Retinal pigment epithelial cell (primary cell): ENCODE results near the gene CTCFL.

Experiments used
- DNase-seq: peaks from one replicate; pipeline ENCODE4 v3.0.0-alpha.2; 2010; ENCODE audit warnings: low read depth
- H3K4me3 ChIP-seq: 2 replicates; pipeline ENCODE4 v1.5.1; 2011; ENCODE audit warnings: mild to moderate bottlenecking, low read length, control low read depth, moderate library complexity
- TF ChIP-seq, protein P1 (sequence below): conservative IDR thresholded peaks from 2 replicates; pipeline ENCODE4 v1.5.1; 2011; ENCODE audit warnings: low read depth, low read length, control low read depth, inconsistent platforms

CTCFL gene

DNA sequence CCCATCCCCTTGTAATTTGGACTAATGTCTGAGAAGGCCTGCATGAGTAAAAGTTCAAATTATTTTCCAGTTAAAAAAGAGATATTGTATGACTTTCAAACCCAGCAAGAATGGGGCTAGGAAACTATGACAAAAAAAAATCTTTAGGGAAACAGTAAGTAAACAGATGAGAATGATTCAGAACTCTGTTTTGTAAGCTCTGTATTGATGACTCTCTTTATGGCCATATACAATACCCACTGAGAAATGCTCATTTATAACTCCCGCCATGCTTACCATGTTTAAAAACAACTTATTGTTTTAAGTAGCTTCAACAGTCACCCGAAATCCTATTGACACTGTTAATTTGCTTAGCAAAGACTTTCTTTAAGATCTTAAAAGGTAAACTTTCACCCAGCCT lies 18.8 kb upstream of the CTCFL start:
- H3K4me3 ChIP-seq, result no peak overlapping the region
- DNase-seq, result no peak
- TF ChIP-seq, protein P1, sequence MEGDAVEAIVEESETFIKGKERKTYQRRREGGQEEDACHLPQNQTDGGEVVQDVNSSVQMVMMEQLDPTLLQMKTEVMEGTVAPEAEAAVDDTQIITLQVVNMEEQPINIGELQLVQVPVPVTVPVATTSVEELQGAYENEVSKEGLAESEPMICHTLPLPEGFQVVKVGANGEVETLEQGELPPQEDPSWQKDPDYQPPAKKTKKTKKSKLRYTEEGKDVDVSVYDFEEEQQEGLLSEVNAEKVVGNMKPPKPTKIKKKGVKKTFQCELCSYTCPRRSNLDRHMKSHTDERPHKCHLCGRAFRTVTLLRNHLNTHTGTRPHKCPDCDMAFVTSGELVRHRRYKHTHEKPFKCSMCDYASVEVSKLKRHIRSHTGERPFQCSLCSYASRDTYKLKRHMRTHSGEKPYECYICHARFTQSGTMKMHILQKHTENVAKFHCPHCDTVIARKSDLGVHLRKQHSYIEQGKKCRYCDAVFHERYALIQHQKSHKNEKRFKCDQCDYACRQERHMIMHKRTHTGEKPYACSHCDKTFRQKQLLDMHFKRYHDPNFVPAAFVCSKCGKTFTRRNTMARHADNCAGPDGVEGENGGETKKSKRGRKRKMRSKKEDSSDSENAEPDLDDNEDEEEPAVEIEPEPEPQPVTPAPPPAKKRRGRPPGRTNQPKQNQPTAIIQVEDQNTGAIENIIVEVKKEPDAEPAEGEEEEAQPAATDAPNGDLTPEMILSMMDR, result no peak

DNA sequence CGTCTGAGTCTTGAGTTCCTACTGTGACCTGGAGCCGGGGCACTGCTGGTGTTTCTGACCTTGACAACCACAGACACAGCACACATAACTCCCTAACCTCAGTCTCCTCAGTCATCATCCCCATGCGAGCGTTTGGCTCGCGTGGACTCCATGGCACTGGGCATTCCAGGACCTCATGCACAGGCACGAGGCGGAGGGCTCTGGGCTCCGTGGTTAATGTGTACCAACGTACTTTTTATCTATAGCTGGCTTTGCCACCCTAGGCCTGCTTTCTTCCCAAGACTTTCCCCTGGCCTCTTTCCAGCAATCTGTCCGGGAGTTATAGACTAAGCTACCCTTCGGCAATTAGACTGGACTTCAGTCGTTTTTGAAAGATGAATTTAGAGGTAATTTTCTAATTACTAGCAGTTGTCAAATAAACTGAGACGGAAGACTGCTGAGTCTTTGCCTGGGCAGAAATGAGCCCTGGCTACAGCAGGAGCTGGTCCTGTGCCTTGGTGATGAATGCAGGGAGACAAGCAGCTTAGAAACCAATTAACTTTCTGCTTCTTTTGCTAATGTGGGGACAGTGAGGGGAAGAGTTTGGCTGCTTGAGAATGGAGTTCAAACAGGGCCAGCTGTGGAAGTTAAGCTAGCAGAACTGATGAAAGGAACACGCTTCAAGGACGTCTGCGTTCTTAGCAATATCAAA lies 16.1 kb upstream of the CTCFL start:
- DNase-seq, result no peak
- no peak overlapping the region for H3K4me3 ChIP-seq
- TF ChIP-seq, protein P1, result no peak

DNA sequence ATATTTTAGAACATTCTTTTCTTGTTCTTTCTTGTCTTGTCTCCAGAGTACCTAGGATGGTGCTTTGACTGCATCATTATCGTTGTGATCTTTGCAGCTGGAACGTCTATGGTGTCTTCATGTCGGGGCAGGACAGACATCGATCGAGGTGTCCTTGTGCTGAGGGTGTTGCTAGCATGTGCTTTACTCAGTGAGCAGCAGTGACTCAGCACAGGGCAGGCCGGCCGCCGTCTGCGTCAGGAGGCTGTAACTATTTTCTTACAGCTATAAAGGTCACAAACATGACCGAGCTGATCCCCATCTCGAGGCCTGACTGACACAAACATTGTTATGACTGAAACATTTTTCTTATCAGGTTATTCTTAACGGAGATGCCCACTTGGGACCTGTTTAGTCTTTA lies 14.9 kb upstream of the CTCFL start:
- TF ChIP-seq, protein P1, result no peak
- no peak overlapping the region for H3K4me3 ChIP-seq
- DNase-seq, result no peak

DNA sequence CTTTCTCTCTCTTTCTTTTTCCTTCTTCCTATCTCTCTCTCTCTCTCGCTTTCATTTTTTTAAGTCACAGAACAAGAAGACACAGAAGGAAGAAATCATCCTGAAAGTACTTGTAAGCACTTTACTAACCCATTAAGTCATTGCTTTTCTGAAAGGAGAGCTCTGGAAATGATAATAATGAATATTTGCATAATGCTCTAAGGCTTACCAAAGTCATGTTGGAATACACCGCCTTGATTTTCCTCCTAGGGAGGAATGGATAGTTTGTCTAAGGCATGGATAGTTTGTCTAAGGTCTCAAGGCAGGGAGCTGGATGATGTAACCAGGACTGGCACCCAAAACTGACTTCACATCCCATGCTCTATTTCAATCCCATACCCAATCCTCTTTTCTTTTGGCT lies 12.9 kb upstream of the CTCFL start:
- TF ChIP-seq, protein P1, result no peak
- no peak overlapping the region for H3K4me3 ChIP-seq
- no peak for DNase-seq

DNA sequence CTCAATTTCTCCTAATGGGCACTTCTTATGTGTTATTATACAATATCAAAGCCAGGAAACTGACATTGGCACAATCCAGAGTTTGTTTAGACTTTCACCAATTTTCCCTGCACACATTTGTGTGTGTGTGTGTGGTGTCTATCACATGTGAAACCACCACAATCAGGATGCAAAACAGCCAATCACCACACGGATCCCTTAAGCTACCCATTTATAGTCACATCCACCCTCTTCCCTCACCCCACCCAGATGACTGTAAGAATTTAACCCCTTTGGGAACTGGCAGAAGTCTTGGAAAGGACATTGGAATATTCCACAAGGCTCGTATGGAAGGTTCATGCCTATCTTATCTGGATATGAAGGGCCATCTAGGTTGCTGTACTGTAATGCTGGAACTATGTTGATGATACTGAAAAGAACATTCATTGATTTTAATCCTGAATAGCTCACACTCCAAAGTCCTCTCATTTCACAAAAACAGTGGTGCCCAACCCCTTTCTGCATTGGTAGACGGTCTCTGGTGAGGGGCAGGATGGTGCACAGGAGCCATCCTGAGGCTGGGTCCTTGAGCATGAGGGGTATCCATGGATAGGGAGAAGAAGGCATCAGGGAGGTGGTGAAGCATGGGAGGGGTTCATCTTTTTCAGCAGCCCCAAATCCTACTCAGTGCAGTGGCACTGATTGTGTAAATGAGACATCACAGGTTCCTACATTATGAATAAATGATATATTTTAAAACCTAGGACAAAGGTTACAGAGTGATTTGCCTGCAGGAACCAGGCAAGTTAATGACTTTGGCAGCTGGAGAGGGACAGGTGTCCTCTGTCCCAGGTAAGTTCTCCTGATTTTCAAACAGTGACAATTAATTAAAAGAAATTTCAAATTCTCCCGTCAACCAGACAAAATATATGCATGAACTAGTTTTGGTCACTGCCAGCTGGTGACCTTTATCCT lies 12.1 kb upstream of the CTCFL start:
- DNase-seq, result no peak
- TF ChIP-seq, protein P1, result no peak
- H3K4me3 ChIP-seq, result no peak overlapping the region

DNA sequence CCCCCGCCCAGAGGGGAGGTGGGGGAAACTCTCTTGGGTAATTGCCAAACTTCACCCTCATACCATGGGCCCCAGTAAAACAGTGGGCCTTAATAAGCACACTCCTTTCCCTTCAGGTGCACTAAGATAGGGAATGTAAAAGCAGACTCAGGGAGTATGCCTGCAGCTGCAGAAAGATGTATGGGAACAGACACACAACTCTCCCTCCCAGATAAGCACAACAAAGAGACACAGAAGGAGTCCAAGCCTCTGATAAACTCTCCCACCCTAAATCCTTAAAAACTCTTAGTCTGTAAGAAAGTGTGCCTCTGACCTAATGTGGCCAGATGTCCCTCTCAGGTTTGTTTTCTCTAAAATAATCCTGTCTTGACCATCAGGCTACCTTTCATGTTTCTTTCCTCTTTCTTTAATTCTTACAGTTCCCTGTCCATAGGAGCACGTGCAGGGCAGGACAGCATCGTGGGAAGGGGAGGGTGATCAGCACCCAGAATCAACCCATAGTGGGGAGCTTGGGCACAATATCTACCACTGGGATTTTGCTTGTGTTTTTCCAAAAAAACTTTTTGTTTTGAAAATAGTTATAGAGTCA lies 11.3 kb upstream of the CTCFL start:
- no peak overlapping the region for H3K4me3 ChIP-seq
- TF ChIP-seq, protein P1, result no peak
- DNase-seq, result no peak

DNA sequence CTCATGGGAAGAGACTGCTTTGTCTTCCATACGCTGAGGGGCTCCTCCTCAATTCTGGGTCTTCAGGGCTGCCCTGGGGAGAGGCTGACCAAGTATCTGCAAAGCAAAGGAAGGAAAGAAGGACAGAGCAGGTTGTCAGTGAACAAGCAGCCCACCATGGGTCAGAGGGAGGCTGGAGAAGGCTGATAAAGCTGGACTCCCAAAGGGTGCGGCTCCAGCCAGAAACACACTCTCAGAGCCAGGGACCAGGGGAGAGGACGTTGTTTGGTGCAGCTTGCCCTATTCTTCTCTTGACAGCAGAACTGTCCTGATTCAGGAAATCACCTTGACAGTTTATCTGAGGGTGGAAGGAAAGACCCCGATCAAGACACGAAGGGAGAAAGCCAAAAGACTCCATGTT lies 10.4 kb upstream of the CTCFL start:
- TF ChIP-seq, protein P1, result no peak
- no peak for DNase-seq
- H3K4me3 ChIP-seq, result no peak overlapping the region
